ENCODE results near the gene KARS1. TPM values are rescaled to one million over a fixed set of nuclear protein-coding genes. Genes with fewer than 3 reads are reported as not detected.

The KARS1 gene
- total RNA-seq, 2 experiments from 2014 or later: 126 to 172 TPM

DNA sequence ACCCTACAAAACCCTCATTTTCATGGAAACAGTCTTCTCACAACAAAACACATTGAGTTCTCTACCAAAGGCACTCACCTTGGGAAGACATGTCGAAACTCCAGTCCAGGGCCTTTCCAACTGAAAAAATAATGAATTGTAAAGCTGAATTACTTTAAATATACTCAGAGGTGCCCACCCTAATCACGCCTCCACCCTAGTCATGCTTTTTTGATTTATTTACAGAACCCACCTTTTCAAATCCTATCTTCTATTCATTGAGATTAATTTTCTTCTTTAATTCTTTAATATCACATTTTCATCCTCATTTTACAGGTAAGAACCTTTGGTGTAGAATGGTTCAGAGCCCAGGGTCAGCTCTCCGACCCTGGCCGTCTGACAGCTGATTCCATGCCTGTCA, 29.4 kb upstream of the KARS1 start, which contains the start of gene CPHXL2:
TSS of gene CPHXL2 (minus strand) at position 101 of the 400 bp plus-strand sequence. CDS start at position 91, 10 bp downstream.
- Histone ChIP-seq H4K20me1 (ENCODE audit: insufficient read depth, low read length) (no peaks in the 10 kb centered on the region), H3K9me2 (ENCODE audit: insufficient read depth, low read length) (no peaks in the 10 kb centered on the region), H3K4me1 (ENCODE audit: insufficient read depth, low read length, poor library complexity, severe bottlenecking) (no peaks in the 10 kb centered on the region), H3K4me3 (ENCODE audit: low read depth, low read length, poor library complexity, severe bottlenecking) (no peak within 1 kb of the TSS), H3K27ac (ENCODE audit: low read depth, low read length, poor library complexity, severe bottlenecking) (no peak within 1 kb of the TSS), H3K36me3 (ENCODE audit: insufficient read depth, low read length) (no peaks in the 10 kb centered on the region), H2AFZ (ENCODE audit: low read length) (no peak within 1 kb of the TSS), H3K79me2 (ENCODE audit: insufficient read depth, low read depth, low read length) (no peaks in the 10 kb centered on the region), H3K4me2 (ENCODE audit: low read length) (no peak within 1 kb of the TSS), H3K9me3 (ENCODE audit: low read length) (no peaks in the 10 kb centered on the region)
- BruUV-seq (replicated peaks): no TSS peak
- POLR2A ChIA-PET: interaction anchor here (0.7 to 1.4 kb wide), 2 partner anchors 12 to 76 kb away, joined by 3 to 5 read pairs; no protein-coding TSS in a partner anchor
- TF ChIP-seq, protein P1, sequence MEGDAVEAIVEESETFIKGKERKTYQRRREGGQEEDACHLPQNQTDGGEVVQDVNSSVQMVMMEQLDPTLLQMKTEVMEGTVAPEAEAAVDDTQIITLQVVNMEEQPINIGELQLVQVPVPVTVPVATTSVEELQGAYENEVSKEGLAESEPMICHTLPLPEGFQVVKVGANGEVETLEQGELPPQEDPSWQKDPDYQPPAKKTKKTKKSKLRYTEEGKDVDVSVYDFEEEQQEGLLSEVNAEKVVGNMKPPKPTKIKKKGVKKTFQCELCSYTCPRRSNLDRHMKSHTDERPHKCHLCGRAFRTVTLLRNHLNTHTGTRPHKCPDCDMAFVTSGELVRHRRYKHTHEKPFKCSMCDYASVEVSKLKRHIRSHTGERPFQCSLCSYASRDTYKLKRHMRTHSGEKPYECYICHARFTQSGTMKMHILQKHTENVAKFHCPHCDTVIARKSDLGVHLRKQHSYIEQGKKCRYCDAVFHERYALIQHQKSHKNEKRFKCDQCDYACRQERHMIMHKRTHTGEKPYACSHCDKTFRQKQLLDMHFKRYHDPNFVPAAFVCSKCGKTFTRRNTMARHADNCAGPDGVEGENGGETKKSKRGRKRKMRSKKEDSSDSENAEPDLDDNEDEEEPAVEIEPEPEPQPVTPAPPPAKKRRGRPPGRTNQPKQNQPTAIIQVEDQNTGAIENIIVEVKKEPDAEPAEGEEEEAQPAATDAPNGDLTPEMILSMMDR (conservative IDR thresholded peaks at IDR 0.05; ENCODE audit: low read length): no peak
- no peak for TF ChIP-seq EZH2phosphoT487 (IDR thresholded peaks at IDR 0.05; ENCODE audit: borderline replicate concordance, low read depth, low read length)
- intact Hi-C loops (cut with micrococcal nuclease; ENCODE audit: unreplicated experiment): no loop called here
- CTCF ChIA-PET (ENCODE audit: unreplicated experiment): no interaction called here
- DNase-seq (ENCODE audit: low spot score): no peak

DNA sequence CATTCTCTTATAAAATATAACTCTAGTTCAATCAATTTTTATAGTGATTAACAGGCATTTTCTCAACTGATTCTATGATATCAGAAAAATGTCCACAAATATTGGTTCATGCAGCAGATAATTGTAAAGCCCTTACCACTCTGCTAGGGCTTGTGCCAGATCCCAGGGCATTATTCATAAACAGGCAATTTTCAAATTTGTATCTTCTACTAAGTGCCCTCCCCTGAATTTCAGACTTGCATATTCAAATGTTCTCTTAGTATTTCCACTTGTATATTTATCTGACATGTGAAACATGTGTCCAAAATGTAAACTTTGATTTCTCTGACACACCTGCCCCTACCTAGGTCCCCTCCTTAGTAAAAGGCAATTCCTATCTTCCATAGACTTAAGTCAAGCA, 20.0 kb upstream of the KARS1 start:
- no peak for DNase-seq (ENCODE audit: low spot score)
- Histone ChIP-seq H2AFZ (ENCODE audit: low read length) (no peak overlapping the region), H3K36me3 (ENCODE audit: insufficient read depth, low read length) (no peaks in the 10 kb centered on the region), H3K9me2 (ENCODE audit: insufficient read depth, low read length) (no peaks in the 10 kb centered on the region), H3K79me2 (ENCODE audit: insufficient read depth, low read depth, low read length) (no peaks in the 10 kb centered on the region), H4K20me1 (ENCODE audit: insufficient read depth, low read length) (no peaks in the 10 kb centered on the region), H3K4me3 (ENCODE audit: low read depth, low read length, poor library complexity, severe bottlenecking) (no peak overlapping the region), H3K4me2 (ENCODE audit: low read length) (no peak overlapping the region), H3K4me1 (ENCODE audit: insufficient read depth, low read length, poor library complexity, severe bottlenecking) (no peaks in the 10 kb centered on the region), H3K9me3 (ENCODE audit: low read length) (no peaks in the 10 kb centered on the region), H3K27ac (ENCODE audit: low read depth, low read length, poor library complexity, severe bottlenecking) (no peak overlapping the region)
- no TSS peak for BruUV-seq (replicated peaks)
- POLR2A ChIA-PET: interaction anchor here (0.6 kb wide), 1 partner anchor 1272 kb away, joined by 4 read pairs; no protein-coding TSS in a partner anchor
- intact Hi-C loops (cut with micrococcal nuclease; ENCODE audit: unreplicated experiment): no loop called here
- TF ChIP-seq, protein P1 (conservative IDR thresholded peaks at IDR 0.05; ENCODE audit: low read length): no peak
- TF ChIP-seq EZH2phosphoT487 (IDR thresholded peaks at IDR 0.05; ENCODE audit: borderline replicate concordance, low read depth, low read length): no peak
- CTCF ChIA-PET (ENCODE audit: unreplicated experiment): no interaction called here

DNA sequence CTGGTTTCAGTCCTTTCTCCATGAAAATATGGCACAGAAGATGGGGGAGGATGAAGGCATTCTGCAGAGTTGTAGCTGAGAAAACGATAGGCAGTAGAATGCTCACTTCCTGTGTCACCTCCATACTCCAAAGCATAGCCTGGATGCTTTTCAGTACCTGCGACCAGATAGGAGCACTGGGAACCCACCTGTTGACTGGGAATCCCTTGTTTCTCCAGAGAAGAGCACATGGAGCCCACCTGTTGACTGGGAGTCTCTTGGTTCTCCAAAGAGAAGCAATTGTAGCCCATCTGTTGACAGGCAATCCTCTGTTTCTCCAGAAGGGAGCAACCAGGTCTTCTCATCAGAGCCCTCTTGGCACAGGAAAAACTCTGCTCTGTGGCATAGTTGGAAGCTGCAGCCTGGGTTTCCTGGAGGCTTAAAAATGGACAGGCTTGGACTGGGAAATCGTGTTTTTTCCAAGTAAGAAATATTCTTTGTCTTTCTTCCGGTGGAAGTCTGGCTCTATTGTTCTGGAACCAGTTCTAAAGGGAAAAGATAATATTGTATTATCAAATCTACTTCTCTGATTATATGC, 13.3 kb upstream of the KARS1 start:
- H3K4me1 ChIP-seq (ENCODE audit: insufficient read depth, low read length, poor library complexity, severe bottlenecking): no peaks in the 10 kb centered on the region
- no peaks in the 10 kb centered on the region for H3K9me2 ChIP-seq (ENCODE audit: insufficient read depth, low read length)
- ChIA-PET POLR2A (no interaction called here), CTCF (ENCODE audit: unreplicated experiment) (no interaction called here)
- peaks cover 49% of the 10 kb centered on the region for H3K36me3 ChIP-seq (ENCODE audit: insufficient read depth, low read length)
- H3K79me2 ChIP-seq (ENCODE audit: insufficient read depth, low read depth, low read length): no peaks in the 10 kb centered on the region
- no peak overlapping the region for H2AFZ ChIP-seq (ENCODE audit: low read length)
- H3K9me3 ChIP-seq (ENCODE audit: low read length): no peaks in the 10 kb centered on the region
- H3K4me2 ChIP-seq (ENCODE audit: low read length): no peak overlapping the region
- no TSS peak for BruUV-seq (replicated peaks)
- H3K27ac ChIP-seq (ENCODE audit: low read depth, low read length, poor library complexity, severe bottlenecking): no peak overlapping the region
- intact Hi-C loops (cut with micrococcal nuclease; ENCODE audit: unreplicated experiment): no loop called here
- H3K4me3 ChIP-seq (ENCODE audit: low read depth, low read length, poor library complexity, severe bottlenecking): no peak overlapping the region
- TF ChIP-seq EZH2phosphoT487 (IDR thresholded peaks at IDR 0.05; ENCODE audit: borderline replicate concordance, low read depth, low read length): no peak
- TF ChIP-seq, protein P1 (conservative IDR thresholded peaks at IDR 0.05; ENCODE audit: low read length): no peak
- DNase-seq (ENCODE audit: low spot score): no peak
- no peaks in the 10 kb centered on the region for H4K20me1 ChIP-seq (ENCODE audit: insufficient read depth, low read length)
